ENCODE data around the gene SLC26A3.

The SLC26A3 gene

GRCh38 chr7:107847168-107847835 is 44.3 kb upstream of the SLC26A3 start:
- no peak overlapping the region for H3K4me2 ChIP-seq (ENCODE audit: low read length)
- no peak overlapping the region for H2AFZ ChIP-seq (ENCODE audit: low read length)
- no peaks in the 10 kb centered on the region for H3K27me3 ChIP-seq (ENCODE audit: insufficient read depth, low read length)
- no peak overlapping the region for H3K27ac ChIP-seq (ENCODE audit: low read depth, low read length, poor library complexity, severe bottlenecking)
- no peaks in the 10 kb centered on the region for H3K79me2 ChIP-seq (ENCODE audit: insufficient read depth, low read length)
- no peaks in the 10 kb centered on the region for H3K9me2 ChIP-seq (ENCODE audit: low read depth, low read length)
- no peaks in the 10 kb centered on the region for H4K20me1 ChIP-seq (ENCODE audit: insufficient read depth, low read length)
- H3K4me1 ChIP-seq (ENCODE audit: insufficient read depth, low read length, severe bottlenecking): no peaks in the 10 kb centered on the region
- no peak overlapping the region for H3K4me3 ChIP-seq (ENCODE audit: low read depth, low read length, poor library complexity, severe bottlenecking)
- TF ChIP-seq EZH2 (IDR thresholded peaks at IDR 0.05; ENCODE audit: borderline replicate concordance, low read length): no peak
- TF ChIP-seq CTCF (IDR thresholded peaks at IDR 0.05; ENCODE audit: low read length): no peak
- H3K9me3 ChIP-seq (ENCODE audit: low read length): peaks cover 10% of the 10 kb centered on the region
- H3F3A ChIP-seq (ENCODE audit: insufficient read depth, low read length): no peaks in the 10 kb centered on the region
- H3K36me3 ChIP-seq (ENCODE audit: insufficient read depth, low read length): no peaks in the 10 kb centered on the region
- H3K9ac ChIP-seq (ENCODE audit: low read length): no peak overlapping the region

- H3K9me3 ChIP-seq (ENCODE audit: low read length): peaks cover 10% of the 10 kb centered on the region
- H3K36me3 ChIP-seq (ENCODE audit: insufficient read depth, low read length): no peaks in the 10 kb centered on the region
- no peaks in the 10 kb centered on the region for H3K27me3 ChIP-seq (ENCODE audit: insufficient read depth, low read length)
- H3F3A ChIP-seq (ENCODE audit: insufficient read depth, low read length): no peaks in the 10 kb centered on the region
- H3K9ac ChIP-seq (ENCODE audit: low read length): no peak overlapping the region
- no peak overlapping the region for H3K27ac ChIP-seq (ENCODE audit: low read depth, low read length, poor library complexity, severe bottlenecking)
- no peaks in the 10 kb centered on the region for H3K4me1 ChIP-seq (ENCODE audit: insufficient read depth, low read length, severe bottlenecking)
- no peaks in the 10 kb centered on the region for H4K20me1 ChIP-seq (ENCODE audit: insufficient read depth, low read length)
- no peak overlapping the region for H2AFZ ChIP-seq (ENCODE audit: low read length)
- H3K4me2 ChIP-seq (ENCODE audit: low read length): no peak overlapping the region
- no peaks in the 10 kb centered on the region for H3K79me2 ChIP-seq (ENCODE audit: insufficient read depth, low read length)
- TF ChIP-seq CTCF (IDR thresholded peaks at IDR 0.05; ENCODE audit: low read length): no peak
- no peak for TF ChIP-seq EZH2 (IDR thresholded peaks at IDR 0.05; ENCODE audit: borderline replicate concordance, low read length)
- H3K4me3 ChIP-seq (ENCODE audit: low read depth, low read length, poor library complexity, severe bottlenecking): no peak overlapping the region
- no peaks in the 10 kb centered on the region for H3K9me2 ChIP-seq (ENCODE audit: low read depth, low read length)
These were observed 43.3 kb upstream of the SLC26A3 start for GRCh38 chr7:107846324-107846723.

DNA sequence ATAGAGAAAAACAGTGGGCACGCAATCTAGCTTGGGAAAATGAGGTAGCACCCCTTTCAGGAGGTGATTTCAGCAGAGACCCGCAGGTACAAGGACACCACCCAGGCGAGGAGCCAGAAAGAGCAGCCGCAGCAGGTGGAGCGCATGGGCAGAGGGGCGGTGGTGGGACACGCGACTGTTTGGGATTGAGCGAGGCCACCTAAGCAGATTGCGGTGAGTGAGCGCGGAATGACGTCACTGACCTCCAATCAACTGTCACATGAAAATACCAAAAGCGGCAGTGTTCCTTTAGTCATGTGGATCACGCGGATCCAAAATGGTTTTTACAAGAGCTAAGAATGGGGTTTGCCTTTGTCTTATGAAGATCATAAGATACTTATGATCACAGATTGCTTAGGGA is 40.2 kb upstream of the SLC26A3 start:
- Histone ChIP-seq H3K4me2 (ENCODE audit: low read length) (no peak overlapping the region), H3K9me3 (ENCODE audit: low read length) (peaks cover 8% of the 10 kb centered on the region; the same call in 1 of the 2 replicates), H3K4me1 (ENCODE audit: insufficient read depth, low read length, severe bottlenecking) (no peaks in the 10 kb centered on the region), H4K20me1 (ENCODE audit: insufficient read depth, low read length) (no peaks in the 10 kb centered on the region), H3K4me3 (ENCODE audit: low read depth, low read length, poor library complexity, severe bottlenecking) (no peak overlapping the region), H3K27ac (ENCODE audit: low read depth, low read length, poor library complexity, severe bottlenecking) (no peak overlapping the region), H3K36me3 (ENCODE audit: insufficient read depth, low read length) (no peaks in the 10 kb centered on the region), H3K9me2 (ENCODE audit: low read depth, low read length) (no peaks in the 10 kb centered on the region), H3K9ac (ENCODE audit: low read length) (no peak overlapping the region), H3K79me2 (ENCODE audit: insufficient read depth, low read length) (no peaks in the 10 kb centered on the region), H3K27me3 (ENCODE audit: insufficient read depth, low read length) (no peaks in the 10 kb centered on the region), H3F3A (ENCODE audit: insufficient read depth, low read length) (no peaks in the 10 kb centered on the region), H2AFZ (ENCODE audit: low read length) (no peak overlapping the region)
- TF ChIP-seq CTCF (IDR thresholded peaks at IDR 0.05; ENCODE audit: low read length) (no peak), EZH2 (IDR thresholded peaks at IDR 0.05; ENCODE audit: borderline replicate concordance, low read length) (no peak)

Data from OCI-LY1 (cell line).